ENCODE results near the gene STARD8.

- TF ChIP-seq CTCF (IDR thresholded peaks at IDR 0.05; ENCODE audit: extremely low read depth in 1 of 2, insufficient read depth in 1 of 2, low read depth in 1 of 2, low read length in 2 of 2): no peak
- no peak for TF ChIP-seq POLR2A (IDR thresholded peaks at IDR 0.05; ENCODE audit: low read depth, low read length)
- no peak for TF ChIP-seq MAX (IDR thresholded peaks at IDR 0.05; ENCODE audit: insufficient read depth, insufficient read length)
- no peak for TF ChIP-seq EZH2 (IDR thresholded peaks at IDR 0.05; ENCODE audit: borderline replicate concordance, low read depth, low read length, severe bottlenecking)
These were observed 21.8 kb downstream of the STARD8 start for GRCh38 chrX:68669094-68669860.
